Subcutaneous adipose tissue (tissue), 4 donors: ENCODE data around the gene AHNAK2. TPM values are rescaled to one million over a fixed set of nuclear protein-coding genes. Genes with fewer than 3 reads are reported as not detected.

ENCODE experiments used
- CTCF ChIP-seq: fragments of 450-650 bp; IDR thresholded peaks from one replicate; pipeline ENCODE4 v1.5.1; 2016; ENCODE audit warnings: low read depth, mild to moderate bottlenecking, control low read depth, antibody characterized with exemption, moderate library complexity
- total RNA-seq, 4 donors: library from RNA; depleted of rRNA; stranded (reverse); fragments of >200 nt; gene quantifications; one replicate each; pipeline ENCODE4 v1.1.0, GENCODE V29; 2016

The AHNAK2 gene
- total RNA-seq, 4 donors from 2014 or later: 36.9 to 77.5 (median 43.9) TPM

- TF ChIP-seq CTCF: no peak
These were observed 69.9 kb downstream of the AHNAK2 start for GRCh38 chr14:104908303-104908702.

DNA sequence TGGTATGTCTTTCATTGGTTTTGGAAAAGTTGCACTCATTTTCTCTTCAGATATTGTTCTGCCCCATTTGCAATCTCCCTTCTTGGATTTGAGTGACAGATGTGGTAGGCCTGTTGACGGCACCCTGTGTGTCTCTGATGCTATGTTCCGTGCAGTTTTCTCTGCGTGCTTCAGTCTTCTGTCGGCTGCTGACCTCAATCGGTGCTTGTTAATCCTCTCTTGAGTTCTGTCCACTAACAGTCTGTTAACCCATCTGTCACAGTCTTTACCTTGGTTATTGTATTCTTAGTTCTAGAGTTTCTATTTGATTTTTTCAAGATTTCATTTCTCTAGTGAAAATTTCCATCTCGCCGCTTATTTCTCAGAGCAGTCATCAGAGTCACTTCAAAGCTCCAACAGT lies 74.2 kb downstream of the AHNAK2 start:
- no peak for TF ChIP-seq CTCF

DNA sequence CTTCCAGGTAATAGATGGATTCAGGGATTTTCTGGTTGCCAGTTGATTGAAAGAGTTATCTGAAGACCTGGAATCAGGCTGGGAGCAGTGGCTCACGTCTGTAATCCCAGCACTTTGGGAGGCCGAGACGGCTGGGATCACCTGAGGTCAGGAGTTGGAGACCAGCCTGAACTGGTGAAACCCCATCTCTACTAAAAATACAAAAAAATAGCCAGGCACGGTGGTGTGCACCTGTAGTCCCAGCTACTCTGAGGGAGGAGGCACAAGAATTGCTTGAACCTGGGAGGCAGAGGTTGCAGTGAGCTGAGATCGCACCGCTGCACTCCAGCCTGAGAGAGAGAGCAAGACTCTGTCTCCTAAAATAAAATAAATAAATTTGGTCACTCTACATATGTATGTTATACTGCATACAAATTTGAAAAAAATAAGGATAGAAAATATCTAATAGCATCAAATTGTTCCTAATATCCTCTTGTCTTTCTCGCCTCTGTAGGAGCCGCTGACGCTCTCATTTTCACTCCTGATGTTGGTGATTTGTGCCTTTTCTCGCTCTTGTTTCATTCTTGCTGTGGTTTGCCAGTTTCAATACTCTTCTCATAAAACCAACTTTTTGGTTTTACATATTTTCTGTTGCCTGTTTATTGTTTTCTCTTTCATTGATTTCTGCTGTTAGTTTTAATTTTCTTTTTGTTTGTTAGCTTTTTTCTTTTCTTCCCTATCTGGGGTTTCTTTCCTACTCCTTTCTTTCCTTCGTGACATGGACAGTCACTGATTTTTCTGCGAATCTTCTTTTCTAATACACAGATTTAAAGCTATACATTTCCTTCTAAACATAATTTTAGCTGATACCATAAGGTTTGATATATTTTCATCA lies 77.3 kb downstream of the AHNAK2 start:
- TF ChIP-seq CTCF: no peak

GRCh38 chr14:104899781-104900180 lies 78.4 kb downstream of the AHNAK2 start:
- no peak for TF ChIP-seq CTCF

DNA sequence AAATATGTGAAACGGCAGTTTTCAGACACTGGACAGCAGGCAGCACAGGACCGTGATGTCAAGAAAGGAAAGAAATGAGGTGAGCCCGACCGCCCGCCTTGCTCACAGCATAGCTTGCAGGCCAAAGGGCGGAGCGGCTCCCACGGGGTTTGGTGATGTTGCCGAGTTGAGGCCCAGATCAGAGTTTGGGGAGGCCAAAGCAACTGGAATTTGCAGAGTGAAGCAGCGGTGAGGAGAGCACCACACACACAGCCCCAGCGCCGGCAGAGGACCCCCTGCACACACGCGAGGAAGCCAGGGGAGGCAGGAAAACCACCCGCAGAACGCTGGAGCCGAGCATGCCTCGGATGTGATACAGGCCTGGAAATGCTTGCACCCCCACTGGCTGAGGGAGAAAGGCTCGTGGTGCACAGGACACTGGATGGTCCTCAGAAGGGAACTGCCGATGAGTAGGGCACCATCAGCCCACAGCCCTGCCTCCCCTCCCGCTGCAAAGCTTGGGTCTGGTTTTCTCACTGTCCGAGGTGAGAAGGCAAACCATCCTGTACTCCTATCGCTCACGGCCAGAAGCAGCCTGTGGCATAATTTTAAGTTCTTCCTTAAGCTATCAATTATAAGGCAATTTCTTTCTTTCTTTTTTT lies 79.2 kb downstream of the AHNAK2 start:
- no peak for TF ChIP-seq CTCF

GRCh38 chr14:104898195-104898558 lies 80.0 kb downstream of the AHNAK2 start:
- no peak for TF ChIP-seq CTCF

DNA sequence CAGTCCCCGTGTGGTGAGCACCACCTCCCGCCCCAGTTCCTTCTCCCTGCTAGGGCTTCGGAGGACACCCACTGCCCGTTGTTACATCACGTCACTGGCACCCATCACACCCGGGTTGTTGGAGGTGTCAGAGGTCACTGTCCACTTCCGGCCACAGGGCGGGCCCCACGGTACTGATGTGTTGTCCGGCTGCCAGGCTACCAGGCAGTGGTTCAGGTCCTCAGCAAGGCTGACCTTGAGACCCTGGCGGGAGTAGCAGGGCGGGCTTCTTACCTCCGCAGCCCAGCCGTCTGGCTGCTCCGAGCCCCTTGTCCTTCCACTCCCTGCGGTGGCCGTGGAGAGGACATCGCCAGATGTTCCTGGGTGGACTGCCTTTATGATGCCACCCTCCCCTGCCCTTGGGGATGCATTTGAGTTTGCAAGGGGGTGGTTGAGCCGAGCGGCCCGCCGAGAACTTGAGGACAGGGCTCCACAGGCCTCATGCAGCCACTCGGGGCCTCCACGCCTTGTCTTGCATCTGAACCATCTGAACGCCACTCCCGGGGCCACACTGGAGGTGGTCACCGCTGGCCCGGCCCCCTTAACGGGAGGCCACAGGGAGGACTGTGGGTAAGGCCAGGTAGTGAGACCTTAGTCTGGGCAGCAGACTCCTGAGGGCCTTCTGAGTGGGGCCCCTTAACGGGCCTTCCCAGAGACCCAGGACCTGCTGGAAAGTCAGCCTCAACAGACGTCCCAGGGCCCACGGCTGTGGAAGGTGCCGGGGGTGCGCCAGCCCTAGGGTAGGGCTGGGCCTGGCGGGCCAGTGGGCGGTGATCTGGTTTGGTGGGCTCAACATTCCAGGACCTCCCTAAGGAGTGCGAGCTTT lies 80.6 kb downstream of the AHNAK2 start:
- no peak for TF ChIP-seq CTCF
